GM18511 (cell line): ENCODE measurements around the gene BSG.
"Not testable (repeated sequence)": the region's sequence is repeated elsewhere in the genome, so short reads cannot be mapped to it uniquely, and the experiment has no call there.

ENCODE experiments used
- ATAC-seq: cut with Tn5 transposase; IDR thresholded peaks from one replicate; pipeline ENCODE4 v1.9.1; 2021; ENCODE audit warnings: mild to moderate bottlenecking, moderate library complexity; ENCODE audit not compliant: unreplicated experiment

BSG gene

DNA sequence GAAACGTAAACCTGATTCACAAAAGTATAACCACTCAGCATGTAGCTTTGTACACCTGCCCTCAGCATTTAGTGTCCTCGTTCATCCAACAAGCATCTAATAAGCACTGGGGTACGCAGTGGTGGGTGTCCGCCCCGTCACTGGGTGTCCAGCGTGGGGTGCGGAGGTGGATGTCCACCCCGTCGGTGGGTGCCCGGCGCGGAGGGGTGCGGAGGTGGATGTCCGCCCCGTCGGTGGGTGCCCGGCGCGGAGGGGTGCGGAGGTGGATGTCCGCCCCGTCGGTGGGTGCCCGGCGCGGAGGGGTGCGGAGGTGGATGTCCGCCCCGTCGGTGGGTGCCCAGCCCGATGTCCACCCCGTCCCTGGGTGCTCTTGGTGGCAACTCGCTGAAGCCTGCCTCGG lies 12.8 kb downstream of the BSG start:
- not testable (repeated sequence) for ATAC-seq

GRCh38 chr19:585551-586110 lies 13.2 kb downstream of the BSG start:
- ATAC-seq, result no peak

GRCh38 chr19:588093-588740 lies 15.8 kb downstream of the BSG start:
- no peak for ATAC-seq

- ATAC-seq, result no peak
Measured at GRCh38 chr19:588741-589692, 16.6 kb downstream of the BSG start.

DNA sequence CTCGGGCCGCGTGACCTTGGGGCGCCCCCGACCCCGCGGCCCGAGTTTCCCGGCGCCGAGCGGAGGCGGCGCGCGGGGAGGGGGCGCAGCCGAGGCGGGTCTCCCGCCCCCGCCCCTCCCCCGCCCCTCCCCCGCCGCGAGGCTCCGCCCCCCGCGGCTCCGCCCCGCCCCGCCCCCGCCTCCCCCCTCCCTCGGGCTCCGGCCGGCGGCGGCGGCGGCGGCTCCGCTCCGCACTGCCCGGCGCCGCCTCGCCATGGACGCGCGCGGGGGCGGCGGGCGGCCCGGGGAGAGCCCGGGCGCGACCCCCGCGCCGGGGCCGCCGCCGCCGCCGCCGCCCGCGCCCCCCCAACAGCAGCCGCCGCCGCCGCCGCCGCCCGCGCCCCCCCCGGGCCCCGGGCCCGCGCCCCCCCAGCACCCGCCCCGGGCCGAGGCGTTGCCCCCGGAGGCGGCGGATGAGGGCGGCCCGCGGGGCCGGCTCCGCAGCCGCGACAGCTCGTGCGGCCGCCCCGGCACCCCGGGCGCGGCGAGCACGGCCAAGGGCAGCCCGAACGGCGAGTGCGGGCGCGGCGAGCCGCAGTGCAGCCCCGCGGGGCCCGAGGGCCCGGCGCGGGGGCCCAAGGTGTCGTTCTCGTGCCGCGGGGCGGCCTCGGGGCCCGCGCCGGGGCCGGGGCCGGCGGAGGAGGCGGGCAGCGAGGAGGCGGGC lies 17.4 kb downstream of the BSG start, which contains the start of gene HCN2:
Gene HCN2, plus strand, starts transcription at position 189 of the 703 bp plus-strand sequence. Its CDS starts 65 bp downstream, at position 254.
- no peak for ATAC-seq

DNA sequence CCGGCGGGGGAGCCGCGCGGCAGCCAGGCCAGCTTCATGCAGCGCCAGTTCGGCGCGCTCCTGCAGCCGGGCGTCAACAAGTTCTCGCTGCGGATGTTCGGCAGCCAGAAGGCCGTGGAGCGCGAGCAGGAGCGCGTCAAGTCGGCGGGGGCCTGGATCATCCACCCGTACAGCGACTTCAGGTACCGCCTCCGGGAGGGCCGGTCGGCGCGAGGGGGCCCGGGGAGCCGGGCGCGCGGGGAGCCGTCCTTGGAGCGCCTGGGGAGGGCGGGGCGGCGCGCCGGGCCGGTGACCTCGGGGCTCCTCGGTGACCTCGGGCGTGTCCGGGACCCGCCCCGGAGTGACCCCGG lies 18.0 kb downstream of the BSG start:
- no peak for ATAC-seq

DNA sequence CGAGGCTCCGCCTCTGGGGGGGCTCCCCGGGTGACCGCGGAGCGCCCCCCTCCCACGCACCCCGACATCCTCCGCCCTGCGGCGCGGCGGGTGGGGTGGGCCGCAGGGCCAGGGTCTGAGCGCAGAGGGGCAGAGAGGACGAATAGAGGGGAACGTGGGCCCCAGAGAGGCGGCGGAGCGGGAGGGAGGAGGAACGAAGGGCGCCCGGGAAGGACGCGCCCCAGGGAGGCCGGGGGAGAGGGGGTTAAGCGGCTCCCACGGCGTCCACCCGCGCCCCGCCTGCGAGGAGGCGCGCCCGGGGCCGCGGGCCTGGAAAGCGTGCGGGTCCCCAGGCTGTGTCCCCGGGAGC lies 18.3 kb downstream of the BSG start:
- ATAC-seq, result no peak

- no peak for ATAC-seq
Measured at GRCh38 chr19:591099-591958, 18.9 kb downstream of the BSG start.

GRCh38 chr19:592101-592500 lies 19.7 kb downstream of the BSG start:
- no peak for ATAC-seq

- no peak for ATAC-seq
Measured at GRCh38 chr19:593055-593454, 20.7 kb downstream of the BSG start.

DNA sequence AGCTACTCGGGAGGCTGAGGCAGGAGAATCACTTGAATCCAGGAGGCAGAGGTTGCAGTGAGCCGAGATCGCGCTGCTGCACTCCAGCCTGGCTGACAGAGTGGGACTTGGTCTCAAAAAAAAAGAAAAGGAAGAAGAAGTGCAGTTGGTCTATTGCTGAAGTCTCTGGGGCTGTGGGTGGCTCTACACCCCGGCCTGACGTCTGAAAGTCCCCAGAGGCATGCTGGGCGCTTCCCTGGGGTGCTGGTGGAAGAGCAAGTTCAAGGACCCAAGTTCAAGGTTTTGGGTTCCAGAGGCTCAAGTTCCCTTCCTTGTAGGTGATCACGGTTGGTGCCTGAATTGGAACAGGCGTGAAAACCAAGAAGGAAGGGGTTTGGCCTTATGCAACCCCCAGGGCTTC lies 21.1 kb downstream of the BSG start:
- no peak for ATAC-seq

- ATAC-seq, result no peak
Measured at GRCh38 chr19:594265-594870, 22.0 kb downstream of the BSG start.

- no peak for ATAC-seq
Measured at GRCh38 chr19:595326-596262, 23.2 kb downstream of the BSG start.

GRCh38 chr19:596263-596655 lies 23.9 kb downstream of the BSG start:
- ATAC-seq, result no peak

- no peak for ATAC-seq
Measured at GRCh38 chr19:597406-598315, 25.3 kb downstream of the BSG start.

- no peak for ATAC-seq
Measured at GRCh38 chr19:601310-601709, 28.9 kb downstream of the BSG start.

DNA sequence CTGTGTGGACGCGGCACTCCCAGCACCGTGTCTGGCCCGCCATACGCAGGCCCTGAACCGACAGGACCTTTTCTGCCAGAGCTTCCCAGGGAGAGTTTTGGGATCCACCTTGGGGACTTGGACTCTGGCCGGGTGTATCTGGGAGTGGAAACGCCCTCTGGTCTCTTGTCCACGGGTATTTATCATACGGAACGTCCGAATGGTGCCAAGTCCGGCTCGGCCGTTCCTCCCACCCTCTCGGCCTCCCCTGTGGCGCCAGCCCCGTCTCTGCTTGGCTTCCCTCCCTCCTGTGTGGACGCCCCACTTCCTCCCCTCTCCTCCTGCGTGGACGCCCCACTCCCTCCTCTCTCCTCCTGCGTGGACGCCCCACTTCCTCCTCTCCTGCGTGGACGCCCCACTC lies 29.4 kb downstream of the BSG start:
- no peak for ATAC-seq
